Panc1 (cell line): ENCODE data around the gene SPINK8. TPM values are rescaled to one million over a fixed set of nuclear protein-coding genes. Genes with fewer than 3 reads are reported as not detected.

Experiments
- ATAC-seq: fragments of 200-7000 bp; cut with Tn5 transposase; 2 replicates; pipeline ENCODE4 v1.9.1; 2020; ENCODE audit warnings: mild to moderate bottlenecking, moderate library complexity
- BruUV-seq: library from RNA; stranded (reverse); fragments of 400-500 nt; replicated peaks from 2 replicates; lab custom pipeline; 2021; lab: Mats Ljungman, UMichigan
- CTCF ChIA-PET: fragments of 300-600 bp; sonication (Branson Sonifier 250); formaldehyde crosslinking; loops from one replicate; lab custom pipeline; 2022; ENCODE audit warnings: antibody characterized with exemption; lab: Charles Lee
- POLR2A ChIA-PET: fragments of 300-600 bp; sonication (Branson Sonifier 250); formaldehyde crosslinking; loops from one replicate; lab custom pipeline; 2022; ENCODE audit warnings: antibody characterized with exemption; lab: Charles Lee
- DNase-seq: peaks from one replicate; pipeline ENCODE4 v3.0.0-alpha.2; 2010; ENCODE audit warnings: low read depth, low spot score
- H3K27ac ChIP-seq: 2 replicates; pipeline ENCODE4 v1.5.1; 2011; ENCODE audit warnings: mild to moderate bottlenecking, low read length, inconsistent platforms
- H3K27me3 ChIP-seq: fragments of 200-500 bp; sonication (Bioruptor generic); 2 replicates; pipeline ENCODE4 v1.6.0; 2014; ENCODE audit warnings: low read length, inconsistent platforms; ENCODE audit not compliant: control insufficient read depth, insufficient read depth
- H3K36me3 ChIP-seq: fragments of 200-500 bp; sonication (Bioruptor generic); 2 replicates; pipeline ENCODE4 v1.5.1; 2014; ENCODE audit warnings: inconsistent platforms, mild to moderate bottlenecking, low read length, moderate library complexity; ENCODE audit not compliant: control insufficient read depth, insufficient read depth
- H3K4me1 ChIP-seq: 2 replicates; pipeline ENCODE4 v1.5.1; 2011; ENCODE audit warnings: inconsistent platforms, mild to moderate bottlenecking, low read length, moderate library complexity; ENCODE audit not compliant: control insufficient read depth, insufficient read depth
- H3K4me3 ChIP-seq, 2 experiments: 2 replicates each; pipeline ENCODE4 v1.5.1; 2011 to 2012; ENCODE audit warnings: low read depth in 2 of 2, low read length in 2 of 2, mild to moderate bottlenecking in 2 of 2, inconsistent platforms in 1 of 2, moderate library complexity in 1 of 2
- H3K9me3 ChIP-seq: fragments of 200-500 bp; sonication (Bioruptor generic); 2 replicates; pipeline ENCODE4 v1.5.1; 2014; ENCODE audit warnings: low read depth, mild to moderate bottlenecking, inconsistent platforms, low read length, moderate library complexity; ENCODE audit not compliant: control insufficient read depth, insufficient read depth
- CTCF ChIP-seq: fragments of 450-650 bp; IDR thresholded peaks from 2 replicates; pipeline ENCODE4 v1.5.1; 2017; ENCODE audit warnings: mild to moderate bottlenecking
- POLR2AphosphoS5 ChIP-seq: IDR thresholded peaks from 2 replicates; pipeline ENCODE4 v1.6.1; 2012; ENCODE audit warnings: mild to moderate bottlenecking, low read depth, low read length, moderate library complexity
- REST ChIP-seq, 2 experiments: IDR thresholded peaks; 2 replicates each; pipeline ENCODE4 v1.6.1; 2011 to 2012; ENCODE audit warnings: low read depth in 2 of 2, control low read depth in 1 of 2, low read length in 1 of 2, mild to moderate bottlenecking in 1 of 2, moderate library complexity in 1 of 2; ENCODE audit not compliant: insufficient read depth in 1 of 2
- SIN3A ChIP-seq: IDR thresholded peaks from 2 replicates; pipeline ENCODE4 v1.6.1; 2012; ENCODE audit warnings: low read depth, mild to moderate bottlenecking, low read length, moderate library complexity, borderline replicate concordance; ENCODE audit not compliant: insufficient read depth
- TCF7L2 ChIP-seq: IDR thresholded peaks from 2 replicates; pipeline ENCODE4 v1.6.1; 2011; ENCODE audit warnings: mild to moderate bottlenecking, low read depth, low read length, inconsistent platforms
- in situ Hi-C: cut with HindIII; loops from 2 replicates; pipeline ENCODE4 v1.10.0; 2016; ENCODE audit warnings: low sequenced_read_pairs, low pct_unique_long_range_greater_than_20kb
- intact Hi-C: fragments of 100-400 bp; cut with micrococcal nuclease; formaldehyde crosslinking; loops from one replicate; pipeline ENCODE4 v1.10.0; 2022; ENCODE audit not compliant: unreplicated experiment
- total RNA-seq: library from RNA; stranded (reverse); gene quantifications from one replicate; pipeline ENCODE4 v1.2.1, GENCODE V29; 2021; ENCODE audit not compliant: unreplicated experiment

SPINK8 gene
- total RNA-seq, 1 experiment from 2014 or later, result not detected

- CTCF ChIA-PET, result no interaction called here
- no peak for TF ChIP-seq SIN3A
- TF ChIP-seq CTCF, result no peak
- TF ChIP-seq TCF7L2, result no peak
- TF ChIP-seq POLR2AphosphoS5, result no peak
- TF ChIP-seq REST (IDR thresholded peaks at IDR 0.05; ENCODE audit: insufficient read depth in 1 of 2, low read depth in 2 of 2, low read length in 1 of 2), result no peak
- no peaks in the 10 kb centered on the region for H3K9me3 ChIP-seq
- ATAC-seq, result no peak
- no peak overlapping the region for H3K4me3 ChIP-seq
- no TSS peak for BruUV-seq
- H3K36me3 ChIP-seq, result no peaks in the 10 kb centered on the region
- DNase-seq, result no peak
- intact Hi-C loops, result no loop called here
- no peaks in the 10 kb centered on the region for H3K27me3 ChIP-seq
- POLR2A ChIA-PET, result no interaction called here
- H3K27ac ChIP-seq, result no peak overlapping the region
- no peaks in the 10 kb centered on the region for H3K4me1 ChIP-seq
- in situ Hi-C loops, result no loop called here
Observed at GRCh38 chr3:48278884-48279559, 54.4 kb downstream of the SPINK8 start.

GRCh38 chr3:48276911-48277641, 56.4 kb downstream of the SPINK8 start:
- no TSS peak for BruUV-seq
- Histone ChIP-seq H3K27ac (no peak overlapping the region), H3K27me3 (no peaks in the 10 kb centered on the region), H3K4me1 (no peaks in the 10 kb centered on the region), H3K36me3 (no peaks in the 10 kb centered on the region), H3K4me3 (no peak overlapping the region), H3K9me3 (no peaks in the 10 kb centered on the region)
- in situ Hi-C loops (no loop called here), intact Hi-C loops (no loop called here)
- CTCF ChIA-PET, result interaction anchor here (0.7 kb wide), 1 partner anchor 159 kb away, joined by 4 read pairs; no protein-coding TSS in a partner anchor
- DNase-seq (no peak), ATAC-seq (no peak)
- POLR2A ChIA-PET, result no interaction called here
- TF ChIP-seq REST (IDR thresholded peaks at IDR 0.05; ENCODE audit: insufficient read depth in 1 of 2, low read depth in 2 of 2, low read length in 1 of 2) (no peak), CTCF (no peak), POLR2AphosphoS5 (no peak), TCF7L2 (no peak), SIN3A (no peak)
